ENCODE data around the gene NEK6.

GRCh38 chr9:124328285-124328684 is 70.5 kb downstream of the NEK6 start:
- TF ChIP-seq, protein P1, sequence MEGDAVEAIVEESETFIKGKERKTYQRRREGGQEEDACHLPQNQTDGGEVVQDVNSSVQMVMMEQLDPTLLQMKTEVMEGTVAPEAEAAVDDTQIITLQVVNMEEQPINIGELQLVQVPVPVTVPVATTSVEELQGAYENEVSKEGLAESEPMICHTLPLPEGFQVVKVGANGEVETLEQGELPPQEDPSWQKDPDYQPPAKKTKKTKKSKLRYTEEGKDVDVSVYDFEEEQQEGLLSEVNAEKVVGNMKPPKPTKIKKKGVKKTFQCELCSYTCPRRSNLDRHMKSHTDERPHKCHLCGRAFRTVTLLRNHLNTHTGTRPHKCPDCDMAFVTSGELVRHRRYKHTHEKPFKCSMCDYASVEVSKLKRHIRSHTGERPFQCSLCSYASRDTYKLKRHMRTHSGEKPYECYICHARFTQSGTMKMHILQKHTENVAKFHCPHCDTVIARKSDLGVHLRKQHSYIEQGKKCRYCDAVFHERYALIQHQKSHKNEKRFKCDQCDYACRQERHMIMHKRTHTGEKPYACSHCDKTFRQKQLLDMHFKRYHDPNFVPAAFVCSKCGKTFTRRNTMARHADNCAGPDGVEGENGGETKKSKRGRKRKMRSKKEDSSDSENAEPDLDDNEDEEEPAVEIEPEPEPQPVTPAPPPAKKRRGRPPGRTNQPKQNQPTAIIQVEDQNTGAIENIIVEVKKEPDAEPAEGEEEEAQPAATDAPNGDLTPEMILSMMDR (IDR thresholded peaks at IDR 0.05) = no peak
- TF ChIP-seq POLR2A (IDR thresholded peaks at IDR 0.05) = no peak

Data from testis (tissue), 2 donors.